Left forelimb (tissue), 1 donor: Measurements from ENCODE around the gene HES3.

ENCODE experiments used
- DNase-seq: peaks from one replicate; pipeline ENCODE4 v3.0.0-alpha.2; 2018; ENCODE audit warnings: low spot score

The HES3 gene

GRCh38 chr1:6245869-6246496 is 2.0 kb downstream of the HES3 start:
- no peak for DNase-seq

DNA sequence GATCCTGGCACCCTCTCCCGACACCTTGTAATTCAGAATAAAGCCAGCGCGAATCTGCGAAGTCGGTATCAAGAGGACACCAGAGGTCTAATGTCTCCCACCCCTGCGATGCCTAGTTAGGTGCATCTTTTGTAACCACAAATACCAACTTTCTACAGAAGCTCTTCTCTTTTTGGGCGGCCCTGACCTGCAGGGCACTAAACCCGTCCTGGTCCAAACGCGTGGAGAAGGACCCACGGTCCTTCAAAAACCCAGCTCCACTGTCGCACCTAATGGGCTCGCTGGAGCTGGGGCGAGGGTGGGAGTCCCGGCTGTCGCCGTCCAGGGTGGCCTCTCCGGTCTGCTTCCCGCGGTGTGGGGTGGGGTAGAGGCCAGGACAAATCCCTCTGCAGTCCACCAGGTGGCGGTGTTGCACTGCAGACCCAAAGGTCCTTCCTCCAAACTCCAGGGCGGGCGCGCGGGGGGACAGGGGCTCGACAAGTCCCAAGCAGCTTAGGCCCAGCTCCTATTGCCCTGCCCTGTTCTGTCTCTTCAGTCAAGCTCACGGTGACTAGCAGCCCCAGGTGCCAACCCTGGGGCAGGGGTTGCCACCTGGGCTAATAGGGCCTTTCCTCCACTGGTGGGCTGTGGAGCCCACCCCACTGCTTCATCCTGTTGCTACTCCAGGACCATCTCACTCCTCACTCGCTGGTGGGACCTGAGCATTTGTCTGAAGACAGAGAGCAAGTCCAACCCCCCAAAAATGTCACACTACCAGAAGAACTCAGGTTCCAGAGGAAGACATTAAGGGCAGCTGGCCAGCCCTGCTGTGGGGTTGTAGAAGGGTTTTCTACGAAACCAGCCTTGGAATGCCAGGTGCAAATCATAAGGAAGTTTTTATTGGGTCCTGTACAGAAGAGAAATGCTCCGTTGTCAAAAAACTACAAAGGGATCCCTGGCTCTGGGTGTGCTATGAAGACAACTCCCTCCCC is 2.8 kb downstream of the HES3 start:
- peak; percentile 89 for DNase-seq

GRCh38 chr1:6247651-6248050 is 3.7 kb downstream of the HES3 start:
- DNase-seq = no peak

- no peak for DNase-seq
Measured at GRCh38 chr1:6248161-6248776, 4.3 kb downstream of the HES3 start.

DNA sequence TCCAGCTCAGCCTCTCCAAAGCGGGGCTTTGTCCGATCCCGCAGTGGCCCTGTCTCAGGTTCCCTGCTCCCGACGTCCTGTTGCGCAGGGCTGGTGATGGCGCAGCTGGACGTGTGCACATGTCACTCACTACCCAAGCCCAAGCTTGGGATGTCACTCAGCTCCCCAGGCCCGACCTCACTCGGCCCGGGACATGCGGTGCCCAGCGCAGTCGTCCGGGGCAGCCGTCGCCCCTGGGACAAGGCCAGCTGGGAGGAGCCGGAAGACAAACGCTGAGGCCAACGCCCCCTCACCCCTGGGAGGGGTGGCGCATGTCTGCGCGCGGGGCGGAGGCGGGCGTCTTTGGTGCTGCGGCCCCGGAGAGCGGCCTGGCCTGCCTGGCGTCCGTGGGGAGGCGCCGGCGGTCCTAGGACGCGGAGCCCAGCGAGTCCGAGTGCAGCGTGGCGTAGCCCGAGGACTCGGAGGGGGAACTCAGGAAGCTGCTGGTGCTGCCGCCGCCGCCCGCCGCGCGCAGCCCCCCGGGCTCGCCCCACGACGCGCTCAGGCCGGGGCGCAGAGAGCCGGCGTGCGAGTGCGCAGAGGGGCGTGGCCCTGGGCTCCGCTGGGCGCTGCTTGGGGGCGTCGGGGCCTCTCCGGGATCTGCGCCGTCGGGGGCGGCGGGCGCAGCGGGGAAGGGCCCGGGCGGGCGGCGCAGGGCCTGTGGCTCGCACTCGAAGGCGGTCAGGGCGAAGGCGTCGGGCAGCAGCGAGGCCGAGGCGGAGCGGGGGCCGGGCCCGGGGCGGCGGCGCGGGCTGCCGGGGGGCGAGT is 5.2 kb downstream of the HES3 start:
- no peak for DNase-seq

DNA sequence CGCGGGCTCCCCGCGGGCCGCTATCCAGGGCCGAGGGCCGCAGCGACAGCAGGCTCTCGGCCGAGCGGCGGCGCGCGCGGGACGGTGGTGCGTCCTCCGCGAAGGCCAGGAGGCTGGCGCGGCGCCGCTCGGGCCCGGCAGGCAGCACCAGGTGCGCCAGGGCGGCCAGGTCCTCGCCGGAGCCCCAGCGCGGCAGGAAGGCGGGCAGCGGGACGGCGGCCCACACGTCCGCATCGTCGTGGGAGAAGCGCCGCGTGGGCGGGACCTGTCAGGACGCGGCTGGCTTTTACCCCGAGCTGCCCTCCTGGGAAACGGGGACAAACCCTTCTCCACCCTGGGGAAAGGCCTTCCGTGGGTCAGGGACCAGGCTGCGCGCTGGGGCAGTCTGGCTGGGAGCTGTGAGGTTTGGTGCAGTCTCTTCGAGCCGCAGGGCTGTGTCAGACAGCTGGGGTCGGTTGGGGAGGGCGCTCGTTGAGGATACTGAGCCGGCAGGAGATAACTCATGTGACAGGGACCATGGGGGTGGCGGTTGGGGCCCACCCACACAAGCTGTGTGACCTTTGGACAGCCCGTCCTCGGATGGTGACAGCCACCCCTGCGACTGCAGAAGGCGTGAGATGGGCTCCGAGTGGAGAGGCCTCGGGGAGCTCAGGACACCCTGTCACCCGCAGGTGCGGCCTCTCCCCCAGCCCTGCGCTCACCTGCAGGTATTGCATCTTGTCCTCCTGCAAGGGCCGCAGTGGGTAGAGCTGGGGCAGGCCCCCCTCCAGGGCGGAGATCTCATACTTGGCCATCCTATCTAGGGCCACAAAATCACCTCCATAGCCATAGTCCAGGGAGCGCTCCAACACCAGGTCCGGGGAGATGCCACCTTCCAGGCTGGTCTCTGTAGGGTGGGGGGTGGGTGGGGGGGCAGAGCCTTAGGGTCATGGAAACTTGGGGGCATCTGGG is 6.0 kb downstream of the HES3 start:
- DNase-seq = no peak

GRCh38 chr1:6251233-6251632 is 7.3 kb downstream of the HES3 start:
- DNase-seq = no peak

DNA sequence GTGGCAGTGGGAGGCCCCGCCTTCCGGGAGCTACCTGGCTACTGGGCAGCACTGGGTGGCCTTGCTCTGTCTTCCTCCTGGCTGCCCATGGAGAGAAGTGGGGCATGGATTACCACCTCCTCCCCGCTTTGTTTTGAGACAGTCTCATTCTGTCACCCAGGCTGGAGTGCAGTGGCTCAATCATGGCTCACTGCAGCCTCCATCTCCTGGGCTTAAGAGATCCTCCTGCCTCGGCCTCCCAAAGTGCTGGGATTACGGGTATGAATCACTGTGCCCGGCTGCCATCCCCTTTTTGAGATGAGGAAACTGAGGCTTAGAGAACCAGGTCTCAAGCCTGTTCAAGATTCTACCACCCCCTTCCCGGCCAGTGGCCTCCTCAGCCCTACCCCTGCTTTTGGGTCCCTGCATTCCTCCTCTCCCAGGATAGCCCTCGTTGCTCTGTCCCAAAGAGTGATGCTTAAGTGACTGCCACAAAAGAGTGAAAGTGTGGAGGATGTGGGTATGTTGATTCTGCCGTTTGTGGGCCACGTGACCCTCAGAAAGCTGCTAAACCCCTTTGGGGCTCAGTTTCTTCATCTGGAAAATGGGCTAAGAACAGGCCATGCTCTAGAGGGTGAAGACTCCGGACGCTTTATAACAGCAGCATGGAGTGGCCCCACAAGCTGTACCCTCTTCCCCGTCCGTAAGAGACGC is 7.8 kb downstream of the HES3 start:
- no peak for DNase-seq

GRCh38 chr1:6252374-6252710 is 8.4 kb downstream of the HES3 start:
- no peak for DNase-seq

DNA sequence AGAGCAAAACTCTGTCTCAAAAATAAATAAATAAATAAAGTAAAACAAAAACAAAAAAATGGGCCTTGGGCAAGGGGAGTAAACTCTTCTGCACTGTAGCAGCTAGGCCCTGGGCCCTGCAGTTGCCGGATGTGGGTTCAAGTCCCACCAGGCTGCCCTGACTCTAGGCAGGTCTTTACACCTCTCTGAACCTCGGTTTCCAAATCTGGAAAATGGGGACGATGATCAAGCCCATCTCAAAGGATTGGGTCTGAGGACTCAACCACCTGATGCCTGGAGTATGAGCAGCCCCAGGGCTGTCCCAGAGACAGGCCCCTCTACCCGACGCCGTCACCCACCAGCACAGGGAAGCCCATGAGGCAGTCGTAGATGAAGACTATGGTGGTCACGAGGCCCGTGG is 9.4 kb downstream of the HES3 start:
- DNase-seq = no peak

DNA sequence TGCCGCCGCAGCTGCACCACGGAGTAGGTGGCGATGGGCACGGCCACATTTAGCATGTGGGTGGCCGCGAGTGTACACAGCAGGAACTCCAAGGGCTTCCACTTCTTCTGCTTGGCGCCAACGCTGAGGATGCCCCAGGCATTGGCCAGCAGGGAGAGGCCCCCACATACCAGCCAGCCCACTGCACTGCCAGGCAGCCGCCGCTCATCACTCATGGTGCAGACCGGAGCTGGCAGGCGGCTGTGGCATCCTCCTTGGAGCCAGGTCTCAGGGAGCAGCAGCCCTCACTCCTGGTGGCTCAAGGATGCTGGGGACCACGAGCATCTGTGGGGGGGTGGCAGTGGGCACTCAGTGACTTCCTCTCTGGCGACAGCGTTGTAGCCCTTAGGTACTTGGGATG is 10.7 kb downstream of the HES3 start:
- DNase-seq = no peak

- no peak for DNase-seq
Measured at GRCh38 chr1:6256645-6257044, 12.7 kb downstream of the HES3 start.

DNA sequence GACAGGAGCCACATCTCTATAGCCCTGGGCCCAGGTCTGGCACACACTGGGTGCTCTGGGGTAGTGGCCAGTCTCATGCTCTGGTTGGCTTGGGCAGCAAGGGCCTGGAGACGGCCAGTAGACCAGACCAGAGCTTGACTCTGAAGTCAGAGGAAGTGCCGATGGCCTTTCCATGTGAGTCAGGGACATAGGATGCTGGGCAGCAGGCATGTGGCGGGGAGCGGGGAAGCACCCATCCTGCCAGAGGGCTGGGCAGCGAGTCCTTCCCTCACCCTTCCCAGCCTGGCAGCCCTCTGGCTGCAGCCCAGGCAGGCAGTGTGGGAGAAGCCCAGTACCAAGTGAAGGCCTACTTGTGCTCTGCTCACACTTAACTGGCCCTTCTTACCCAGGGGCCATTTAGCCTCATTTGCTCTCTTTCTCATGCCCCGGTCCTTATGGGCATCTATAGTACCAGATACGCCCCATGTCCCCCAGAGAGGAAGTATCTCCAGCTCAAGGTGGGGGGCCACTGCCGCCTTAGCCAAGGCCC is 13.6 kb downstream of the HES3 start:
- DNase-seq = no peak

- no peak for DNase-seq
Measured at GRCh38 chr1:6258675-6259074, 14.7 kb downstream of the HES3 start.

GRCh38 chr1:6259491-6260362 is 15.7 kb downstream of the HES3 start:
- DNase-seq = peak; percentile 85

GRCh38 chr1:6260433-6260934 is 16.5 kb downstream of the HES3 start:
- no peak for DNase-seq

DNA sequence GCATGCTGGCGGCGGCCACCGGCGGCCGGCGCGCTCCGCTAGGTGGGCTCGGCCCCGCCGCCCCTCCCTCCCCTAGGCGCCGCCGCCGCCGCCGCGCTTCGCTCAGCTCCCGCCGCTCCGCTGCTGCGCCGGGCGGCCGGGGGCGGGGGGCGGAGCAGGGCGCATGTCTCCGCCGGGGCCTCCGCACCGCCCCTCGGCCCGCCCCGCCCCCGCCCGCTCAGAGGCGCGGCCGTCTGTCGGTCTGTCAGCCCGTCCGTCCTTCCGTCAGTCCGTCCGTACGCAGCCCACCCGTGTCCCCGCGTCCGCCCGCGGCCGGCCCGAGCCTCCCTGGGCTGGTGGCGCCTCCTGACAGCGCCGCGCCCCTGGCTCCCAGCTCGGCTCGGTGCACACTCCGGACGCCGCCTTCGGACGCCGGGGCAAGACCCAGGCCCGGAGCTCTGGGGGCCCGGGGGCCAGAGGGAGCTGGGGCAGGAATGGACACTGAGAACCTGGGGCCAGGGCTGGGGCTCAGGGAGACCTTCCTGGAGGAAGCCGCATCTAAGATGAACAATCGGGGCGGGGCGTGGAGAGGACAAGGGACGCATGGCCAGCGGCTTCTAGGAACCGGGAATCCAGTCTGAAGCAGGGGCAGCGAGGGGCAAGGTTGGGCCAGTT is 17.1 kb downstream of the HES3 start, which contains the start of gene GPR153:
GPR153 (minus strand) TSS at position 138 of the 654 bp plus-strand sequence. CDS start 6,193 bp downstream, outside the sequence.
- DNase-seq = no peak

- no peak for DNase-seq
Measured at GRCh38 chr1:6261615-6261995, 17.6 kb downstream of the HES3 start.
